A673 (cell line): ENCODE results near the gene SHISAL1.

Experiments
- CTCF ChIP-seq: fragments of 300-800, 200-600 bp; sonication (generic); conservative IDR thresholded peaks from 2 replicates; pipeline ENCODE4 v1.5.1; 2017; ENCODE audit warnings: low read depth, mild to moderate bottlenecking, antibody characterized with exemption, low read length, moderate library complexity, mixed read lengths
- EZH2 ChIP-seq: fragments of 200-600 bp; sonication (generic); IDR thresholded peaks from 2 replicates; pipeline ENCODE4 v1.6.1; 2017; ENCODE audit warnings: borderline replicate concordance, low read depth, mild to moderate bottlenecking, mixed read lengths, antibody characterized with exemption, low read length; ENCODE audit not compliant: poor library complexity, severe bottlenecking

GRCh38 chr22:44313385-44314006 is 745 bp upstream of the SHISAL1 start:
- TF ChIP-seq EZH2 = no peak
- no peak for TF ChIP-seq CTCF
